ENCODE results near the gene KCNIP1. TPM values are rescaled to one million over a fixed set of nuclear protein-coding genes. Genes with fewer than 3 reads are reported as not detected.

KCNIP1 gene
- total RNA-seq, 2 donors from 2014 or later = 1.6 to 13.5 TPM

GRCh38 chr5:170771496-170771895, 267.7 kb downstream of the KCNIP1 start:
- Histone ChIP-seq H3K4me1 (replicated peaks) (no peaks in the 10 kb centered on the region), H3K36me3 (no peaks in the 10 kb centered on the region), H3K4me3 (no peak overlapping the region), H3K9me3 (no peaks in the 10 kb centered on the region), H3K27me3 (replicated peaks; ENCODE audit: insufficient read depth) (no peaks in the 10 kb centered on the region), H3K27ac (no peak overlapping the region)
- WGBS = 93% methylated on average over 15 of the region's 15 CpGs
- no peak for DNase-seq (ENCODE audit: low spot score)
- no peak for TF ChIP-seq CTCF (IDR thresholded peaks at IDR 0.05)
- no peak for TF ChIP-seq POLR2AphosphoS5 (IDR thresholded peaks at IDR 0.05)
- TF ChIP-seq POLR2A (IDR thresholded peaks at IDR 0.05) = no peak
- intact Hi-C loops (cut with DNase I) = no loop called here

GRCh38 chr5:170773024-170773985, 269.5 kb downstream of the KCNIP1 start:
- H3K36me3 ChIP-seq = no peaks in the 10 kb centered on the region
- no peak for DNase-seq (ENCODE audit: low spot score)
- WGBS = 76% methylated on average over 12 of the region's 12 CpGs
- TF ChIP-seq POLR2A (IDR thresholded peaks at IDR 0.05) (no peak), CTCF (IDR thresholded peaks at IDR 0.05) (no peak), POLR2AphosphoS5 (IDR thresholded peaks at IDR 0.05) (no peak)
- H3K27ac ChIP-seq = no peak overlapping the region
- intact Hi-C loops (cut with DNase I) = no loop called here
- H3K27me3 ChIP-seq (replicated peaks; ENCODE audit: insufficient read depth) = no peaks in the 10 kb centered on the region
- no peak overlapping the region for H3K4me3 ChIP-seq
- H3K9me3 ChIP-seq = no peaks in the 10 kb centered on the region
- no peaks in the 10 kb centered on the region for H3K4me1 ChIP-seq (replicated peaks)

- Histone ChIP-seq H3K27me3 (replicated peaks; ENCODE audit: insufficient read depth) (no peaks in the 10 kb centered on the region), H3K9me3 (no peaks in the 10 kb centered on the region), H3K36me3 (no peaks in the 10 kb centered on the region), H3K27ac (no peak overlapping the region), H3K4me3 (no peak overlapping the region), H3K4me1 (replicated peaks) (no peaks in the 10 kb centered on the region)
- no peak for TF ChIP-seq POLR2A (IDR thresholded peaks at IDR 0.05)
- TF ChIP-seq CTCF (IDR thresholded peaks at IDR 0.05) = no peak
- no peak for TF ChIP-seq POLR2AphosphoS5 (IDR thresholded peaks at IDR 0.05)
- intact Hi-C loops (cut with DNase I) = no loop called here
- WGBS = 96% methylated on average over 5 of the region's 5 CpGs
- no peak for DNase-seq (ENCODE audit: low spot score)
Measured at GRCh38 chr5:170774831-170775230, 271.0 kb downstream of the KCNIP1 start.

GRCh38 chr5:170781946-170782345, 278.1 kb downstream of the KCNIP1 start:
- H3K9me3 ChIP-seq = no peaks in the 10 kb centered on the region
- H3K4me3 ChIP-seq = no peak overlapping the region
- H3K36me3 ChIP-seq = no peaks in the 10 kb centered on the region
- H3K27me3 ChIP-seq (replicated peaks; ENCODE audit: insufficient read depth) = no peaks in the 10 kb centered on the region
- TF ChIP-seq CTCF (IDR thresholded peaks at IDR 0.05) (no peak), POLR2A (IDR thresholded peaks at IDR 0.05) (no peak), POLR2AphosphoS5 (IDR thresholded peaks at IDR 0.05) (no peak)
- WGBS = 79% methylated on average over 1 of the region's 1 CpG
- intact Hi-C loops (cut with DNase I) = no loop called here
- H3K4me1 ChIP-seq (replicated peaks) = no peaks in the 10 kb centered on the region
- no peak overlapping the region for H3K27ac ChIP-seq
- no peak for DNase-seq (ENCODE audit: low spot score)

GRCh38 chr5:170782438-170782837, 278.6 kb downstream of the KCNIP1 start:
- 64% methylated on average over 6 of the region's 6 CpGs for WGBS
- no peaks in the 10 kb centered on the region for H3K4me1 ChIP-seq (replicated peaks)
- no peaks in the 10 kb centered on the region for H3K36me3 ChIP-seq
- TF ChIP-seq CTCF (IDR thresholded peaks at IDR 0.05) (no peak), POLR2A (IDR thresholded peaks at IDR 0.05) (no peak), POLR2AphosphoS5 (IDR thresholded peaks at IDR 0.05) (no peak)
- no peak for DNase-seq (ENCODE audit: low spot score)
- H3K9me3 ChIP-seq = no peaks in the 10 kb centered on the region
- no peaks in the 10 kb centered on the region for H3K27me3 ChIP-seq (replicated peaks; ENCODE audit: insufficient read depth)
- no peak overlapping the region for H3K27ac ChIP-seq
- no peak overlapping the region for H3K4me3 ChIP-seq
- intact Hi-C loops (cut with DNase I) = no loop called here
